ENCODE measurements around the gene LFNG.

Gene LFNG

DNA sequence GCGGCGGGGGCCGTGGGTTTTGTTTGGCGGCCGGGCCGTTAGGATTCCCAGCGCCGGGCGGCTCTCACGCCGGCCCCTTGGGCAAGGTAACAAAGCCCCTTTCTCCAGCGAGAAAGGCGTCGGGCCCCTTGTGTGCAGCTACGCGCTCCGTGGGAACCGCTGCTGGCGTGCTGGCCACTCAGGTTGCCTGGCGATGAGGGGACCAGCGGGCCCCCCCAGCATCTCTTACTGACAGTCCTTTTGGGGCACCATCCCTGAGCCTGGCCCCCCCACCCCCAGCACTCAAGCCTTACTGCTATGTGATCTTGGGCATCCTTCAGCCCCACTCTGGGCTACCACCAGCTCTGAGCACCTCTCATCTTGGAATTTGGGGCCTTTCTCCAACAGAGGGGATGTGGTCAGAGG is 1.8 kb downstream of the LFNG start:
- H3K4me3 ChIP-seq (ENCODE audit: low read depth, low read length): peak overlapping the region; percentile 57
- POLR2A ChIA-PET: no interaction called here
- DNase-seq (ENCODE audit: low read depth, low spot score): no peak
- TF ChIP-seq, protein P1, sequence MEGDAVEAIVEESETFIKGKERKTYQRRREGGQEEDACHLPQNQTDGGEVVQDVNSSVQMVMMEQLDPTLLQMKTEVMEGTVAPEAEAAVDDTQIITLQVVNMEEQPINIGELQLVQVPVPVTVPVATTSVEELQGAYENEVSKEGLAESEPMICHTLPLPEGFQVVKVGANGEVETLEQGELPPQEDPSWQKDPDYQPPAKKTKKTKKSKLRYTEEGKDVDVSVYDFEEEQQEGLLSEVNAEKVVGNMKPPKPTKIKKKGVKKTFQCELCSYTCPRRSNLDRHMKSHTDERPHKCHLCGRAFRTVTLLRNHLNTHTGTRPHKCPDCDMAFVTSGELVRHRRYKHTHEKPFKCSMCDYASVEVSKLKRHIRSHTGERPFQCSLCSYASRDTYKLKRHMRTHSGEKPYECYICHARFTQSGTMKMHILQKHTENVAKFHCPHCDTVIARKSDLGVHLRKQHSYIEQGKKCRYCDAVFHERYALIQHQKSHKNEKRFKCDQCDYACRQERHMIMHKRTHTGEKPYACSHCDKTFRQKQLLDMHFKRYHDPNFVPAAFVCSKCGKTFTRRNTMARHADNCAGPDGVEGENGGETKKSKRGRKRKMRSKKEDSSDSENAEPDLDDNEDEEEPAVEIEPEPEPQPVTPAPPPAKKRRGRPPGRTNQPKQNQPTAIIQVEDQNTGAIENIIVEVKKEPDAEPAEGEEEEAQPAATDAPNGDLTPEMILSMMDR (IDR thresholded peaks at IDR 0.05; ENCODE audit: insufficient read depth, low read length, missing control alignments): no peak
- CTCF ChIA-PET: interaction anchor here (1.7 kb wide), 1 partner anchor 9 kb away, joined by 5 read pairs; no protein-coding TSS in a partner anchor

DNA sequence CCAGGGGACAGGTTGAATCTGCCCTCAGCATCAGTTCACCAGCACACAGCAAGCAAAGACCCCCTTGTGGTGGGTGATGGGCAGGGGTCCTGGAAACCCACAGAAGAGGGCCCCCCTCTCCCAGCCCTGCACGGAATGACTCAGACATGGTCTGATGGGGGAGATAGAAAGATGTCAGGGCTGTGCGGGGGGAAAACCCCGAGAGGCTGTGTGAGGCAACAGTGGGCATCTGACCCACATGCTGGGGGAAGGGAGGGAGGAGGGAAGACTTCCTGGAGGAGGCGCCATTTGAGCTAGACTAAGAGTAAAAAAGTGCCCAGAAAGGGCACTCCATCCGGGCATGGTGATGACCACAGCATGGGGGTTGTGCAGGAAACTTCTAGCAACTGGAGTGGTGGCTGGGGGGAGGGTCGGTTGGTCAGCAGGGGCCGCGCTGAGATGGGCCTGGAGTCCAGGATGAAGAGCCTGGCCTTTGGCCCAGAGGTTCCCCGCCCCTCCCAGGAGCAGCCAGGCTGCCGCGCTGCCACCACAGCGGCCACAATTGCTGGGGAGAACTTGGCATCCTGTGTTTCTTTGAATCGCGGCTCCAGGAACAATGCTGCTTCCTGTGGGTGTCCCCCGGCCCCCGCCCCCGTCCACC is 2.5 kb downstream of the LFNG start:
- DNase-seq (ENCODE audit: low read depth, low spot score): no peak
- CTCF ChIA-PET: no interaction called here
- POLR2A ChIA-PET: no interaction called here
- no peak overlapping the region; the same call in 1 of the 2 replicates for H3K4me3 ChIP-seq (ENCODE audit: low read depth, low read length)
- TF ChIP-seq, protein P1 (IDR thresholded peaks at IDR 0.05; ENCODE audit: insufficient read depth, low read length, missing control alignments): no peak

DNA sequence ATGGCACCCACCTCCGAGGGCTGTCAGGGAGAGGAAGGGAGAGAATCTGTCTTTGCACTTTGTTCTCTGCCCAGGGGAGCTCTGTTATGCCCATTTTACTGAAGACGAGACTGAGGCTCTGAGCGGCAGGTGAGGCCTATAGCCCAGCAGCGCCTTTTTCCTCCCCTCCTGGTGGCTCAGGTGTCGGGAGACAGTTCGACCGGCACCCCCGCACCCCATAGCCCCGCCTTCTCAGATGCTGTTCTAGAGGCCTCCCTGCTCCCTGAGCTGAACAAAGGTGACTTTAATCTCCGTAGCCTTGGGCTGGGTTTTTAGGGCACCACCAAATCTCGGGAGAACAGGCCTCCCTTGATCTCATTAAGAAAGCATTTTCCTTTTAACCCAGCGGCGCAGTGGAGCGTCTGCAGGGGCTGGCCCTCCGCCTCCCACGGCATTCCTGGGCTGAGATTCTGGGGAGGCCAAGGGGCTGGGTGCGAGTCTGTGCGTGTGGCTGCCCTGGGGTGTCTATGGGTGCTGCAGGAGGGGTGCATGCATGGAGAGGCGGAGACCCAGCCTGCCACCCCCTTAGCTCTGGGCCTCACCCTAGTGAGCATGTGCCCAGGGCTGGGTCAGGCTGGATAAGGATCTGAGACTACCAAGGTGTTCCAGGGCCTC is 3.3 kb downstream of the LFNG start:
- POLR2A ChIA-PET: no interaction called here
- CTCF ChIA-PET: no interaction called here
- H3K4me3 ChIP-seq (ENCODE audit: low read depth, low read length): no peak overlapping the region

DNA sequence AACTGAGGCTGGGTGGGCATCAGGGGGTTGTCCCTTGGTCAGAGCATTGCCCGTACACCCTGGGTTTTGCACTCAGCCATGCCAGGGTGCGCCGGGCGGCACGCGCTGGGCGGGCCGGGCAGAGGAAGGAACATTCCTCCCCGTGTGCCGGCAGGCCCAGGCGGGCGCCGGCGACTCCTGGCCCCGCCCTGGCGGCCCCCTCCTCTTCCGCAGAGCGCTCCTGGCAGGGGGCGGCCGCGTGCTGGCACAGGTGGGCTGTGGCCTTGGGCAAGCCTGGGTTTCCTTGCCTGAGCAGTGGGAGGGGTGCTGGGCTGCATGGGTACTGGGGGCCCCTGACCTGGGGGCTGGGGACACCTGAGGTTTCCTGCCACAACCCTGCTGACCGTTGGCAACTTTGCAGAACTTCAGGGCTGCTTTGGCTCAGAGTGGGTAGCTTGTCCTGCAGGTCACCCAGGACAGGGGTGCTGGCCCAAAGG is 3.9 kb downstream of the LFNG start:
- no peak for DNase-seq (ENCODE audit: low read depth, low spot score)
- ChIA-PET CTCF (interaction anchor here (1.6 kb wide), 1 partner anchor 54 kb away, joined by 4 read pairs; no protein-coding TSS in a partner anchor), POLR2A (no interaction called here)
- H3K4me3 ChIP-seq (ENCODE audit: low read depth, low read length): no peak overlapping the region
- TF ChIP-seq, protein P1 (IDR thresholded peaks at IDR 0.05; ENCODE audit: insufficient read depth, low read length, missing control alignments): no peak

More for the DNA sequence above, 3.3 kb downstream of the LFNG start:
- TF ChIP-seq, protein P1 (IDR thresholded peaks at IDR 0.05; ENCODE audit: insufficient read depth, low read length, missing control alignments): no peak
- DNase-seq (ENCODE audit: low read depth, low spot score): no peak

DNA sequence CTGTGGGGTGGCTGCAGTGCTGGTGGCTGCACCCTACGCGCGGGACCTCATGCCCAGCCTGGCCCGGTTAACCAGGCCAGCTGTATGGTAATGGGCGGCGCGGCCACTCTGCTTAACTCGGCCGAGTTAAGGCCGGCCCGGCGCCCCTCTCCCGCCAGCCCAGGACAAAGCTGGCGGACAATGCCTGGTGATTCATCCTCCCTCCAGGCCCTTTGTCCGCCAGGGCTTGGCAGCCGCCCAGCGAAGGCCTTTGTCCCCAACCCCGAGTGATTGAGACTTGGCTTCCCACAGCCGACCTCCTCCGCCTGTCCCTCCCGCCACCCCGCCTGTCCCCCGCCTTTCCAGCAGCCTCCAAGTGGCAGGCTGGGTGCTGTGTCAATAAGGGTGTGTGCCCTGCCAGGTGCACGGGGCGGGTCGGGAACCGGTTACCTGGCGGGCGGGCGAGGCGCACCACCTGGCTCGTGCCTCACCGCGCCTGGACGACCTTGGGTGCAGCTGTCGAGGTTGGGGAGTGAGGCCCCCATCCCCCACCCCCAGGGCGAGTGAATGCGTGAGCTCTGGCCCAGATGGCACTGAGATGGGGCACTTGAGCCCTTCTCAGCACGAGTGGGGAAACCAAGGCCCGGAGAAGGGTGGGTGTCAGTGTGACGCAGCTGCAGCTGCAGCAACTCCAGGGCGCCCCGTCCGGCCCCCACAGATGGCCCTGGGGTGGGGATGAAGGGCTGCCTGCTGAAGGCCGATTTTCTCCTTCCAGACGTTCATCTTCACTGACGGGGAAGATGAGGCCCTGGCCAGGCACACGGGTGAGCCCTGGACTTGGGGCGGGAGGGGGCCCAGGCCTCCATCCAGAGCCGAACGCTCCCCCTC is 4.6 kb downstream of the LFNG start:
- POLR2A ChIA-PET: no interaction called here
- no peak for DNase-seq (ENCODE audit: low read depth, low spot score)

More for the DNA sequence above, 4.6 kb downstream of the LFNG start:
- H3K4me3 ChIP-seq (ENCODE audit: low read depth, low read length): no peak overlapping the region
- CTCF ChIA-PET: interaction anchor here (1.6 kb wide), 1 partner anchor 55 kb away, joined by 4 read pairs; no protein-coding TSS in a partner anchor
- TF ChIP-seq, protein P1 (IDR thresholded peaks at IDR 0.05; ENCODE audit: insufficient read depth, low read length, missing control alignments): no peak
